Activated CD4-positive, alpha-beta T cell treated with anti-CD3 and anti-CD28 coated beads, Interleukin-2, amount 10 ng/mL, durations not matched to agents 24 days and 14 days (primary cell): Measurements from ENCODE around the gene TCF4. TPM values are rescaled to one million over a fixed set of nuclear protein-coding genes. Genes with fewer than 3 reads are reported as not detected.

ENCODE experiments used
- DNase-seq: peaks from one replicate; pipeline ENCODE4 v3.0.0; 2022
- H3K27ac Mint-ChIP-seq: one replicate; pipeline ENCODE4 v1.8.0; 2022; ENCODE audit warnings: mild to moderate bottlenecking, mixed read lengths
- H3K27me3 Mint-ChIP-seq: one replicate; pipeline ENCODE4 v1.8.0; 2022; ENCODE audit warnings: mixed read lengths
- H3K36me3 Mint-ChIP-seq: one replicate; pipeline ENCODE4 v1.8.0; 2022; ENCODE audit warnings: low read depth, mild to moderate bottlenecking, mixed read lengths
- H3K4me1 Mint-ChIP-seq: one replicate; pipeline ENCODE4 v1.8.0; 2021; ENCODE audit warnings: mixed read lengths
- H3K4me3 Mint-ChIP-seq: one replicate; pipeline ENCODE4 v1.8.0; 2022; ENCODE audit warnings: mild to moderate bottlenecking, moderate library complexity, mixed read lengths
- H3K9me3 Mint-ChIP-seq: one replicate; pipeline ENCODE4 v1.8.0; 2021; ENCODE audit warnings: mixed read lengths
- intact Hi-C: fragments of 100-400 bp; cut with micrococcal nuclease; formaldehyde crosslinking; loops from one replicate; pipeline ENCODE4 v1.15.1; 2023
- total RNA-seq: library from RNA; stranded (reverse); gene quantifications from 2 replicates; pipeline ENCODE4 v1.2.3, GENCODE V29; 2022

Gene TCF4
- total RNA-seq, 1 donor from 2014 or later = 2.6 TPM

DNA sequence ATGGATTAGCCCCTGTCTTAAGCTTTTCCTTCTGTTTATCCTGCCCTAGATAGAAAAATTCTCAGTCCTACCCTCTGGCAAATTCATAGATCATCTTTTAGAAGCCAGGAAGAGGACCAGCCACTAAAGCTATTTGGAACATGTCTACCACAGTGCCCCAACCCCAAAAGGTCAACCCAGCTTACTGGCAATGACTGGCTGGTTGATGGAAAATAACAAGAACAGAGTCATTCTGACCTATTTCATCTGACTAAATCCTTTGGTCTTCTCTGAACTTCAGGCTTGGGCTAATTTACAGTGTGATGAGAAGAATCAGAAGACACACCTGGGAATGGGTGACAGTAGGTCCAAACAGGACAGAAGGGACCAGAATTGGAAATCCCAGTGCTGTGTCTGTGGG, 401.4 kb downstream of the TCF4 start:
- intact Hi-C loops = no loop called here
- no peaks in the 10 kb centered on the region for H3K9me3 Mint-ChIP-seq
- H3K36me3 Mint-ChIP-seq = no peaks in the 10 kb centered on the region
- DNase-seq = peak; percentile 8
- no peak overlapping the region for H3K4me3 Mint-ChIP-seq
- H3K27me3 Mint-ChIP-seq = no peaks in the 10 kb centered on the region
- H3K27ac Mint-ChIP-seq = no peak overlapping the region
- no peaks in the 10 kb centered on the region for H3K4me1 Mint-ChIP-seq

GRCh38 chr18:55185391-55185790, 402.6 kb downstream of the TCF4 start:
- intact Hi-C loops = no loop called here
- H3K27ac Mint-ChIP-seq = no peak overlapping the region
- no peaks in the 10 kb centered on the region for H3K9me3 Mint-ChIP-seq
- no peaks in the 10 kb centered on the region for H3K27me3 Mint-ChIP-seq
- H3K4me1 Mint-ChIP-seq = no peaks in the 10 kb centered on the region
- no peaks in the 10 kb centered on the region for H3K36me3 Mint-ChIP-seq
- no peak for DNase-seq
- H3K4me3 Mint-ChIP-seq = no peak overlapping the region

GRCh38 chr18:55179835-55180234, 408.2 kb downstream of the TCF4 start:
- H3K4me3 Mint-ChIP-seq = no peak overlapping the region
- intact Hi-C loops = no loop called here
- no peak overlapping the region for H3K27ac Mint-ChIP-seq
- H3K4me1 Mint-ChIP-seq = no peaks in the 10 kb centered on the region
- DNase-seq = no peak
- H3K9me3 Mint-ChIP-seq = no peaks in the 10 kb centered on the region
- H3K36me3 Mint-ChIP-seq = no peaks in the 10 kb centered on the region
- no peaks in the 10 kb centered on the region for H3K27me3 Mint-ChIP-seq

GRCh38 chr18:55179425-55179824, 408.6 kb downstream of the TCF4 start:
- H3K27me3 Mint-ChIP-seq = no peaks in the 10 kb centered on the region
- H3K4me3 Mint-ChIP-seq = no peak overlapping the region
- no peak overlapping the region for H3K27ac Mint-ChIP-seq
- DNase-seq = no peak
- H3K4me1 Mint-ChIP-seq = no peaks in the 10 kb centered on the region
- H3K36me3 Mint-ChIP-seq = no peaks in the 10 kb centered on the region
- intact Hi-C loops = no loop called here
- H3K9me3 Mint-ChIP-seq = no peaks in the 10 kb centered on the region

GRCh38 chr18:55173291-55173690, 414.7 kb downstream of the TCF4 start:
- H3K27ac Mint-ChIP-seq = no peak overlapping the region
- H3K36me3 Mint-ChIP-seq = no peaks in the 10 kb centered on the region
- no peak overlapping the region for H3K4me3 Mint-ChIP-seq
- DNase-seq = no peak
- H3K9me3 Mint-ChIP-seq = peaks cover 13% of the 10 kb centered on the region
- no peaks in the 10 kb centered on the region for H3K4me1 Mint-ChIP-seq
- intact Hi-C loops = no loop called here
- no peaks in the 10 kb centered on the region for H3K27me3 Mint-ChIP-seq
